OCI-LY1 (cell line): ENCODE measurements around the gene GRIK3.

Experiments used
- H2AFZ ChIP-seq: fragments of 200-600 bp; sonication (generic), shearing (Covaris generic); 2 replicates; pipeline ENCODE4 v1.6.0; 2014; ENCODE audit warnings: antibody characterized with exemption, mild to moderate bottlenecking, low read length
- H3F3A ChIP-seq: fragments of 200-600 bp; sonication (generic), shearing (Covaris generic); 2 replicates; pipeline ENCODE4 v1.6.0; 2014; ENCODE audit warnings: mild to moderate bottlenecking, antibody characterized with exemption, low read length, moderate library complexity; ENCODE audit not compliant: insufficient read depth
- H3K27ac ChIP-seq: fragments of 200-600 bp; sonication (generic); 2 replicates; pipeline ENCODE4 v1.5.1; 2014; ENCODE audit warnings: low read length, mixed run types, mild to moderate bottlenecking, low read depth; ENCODE audit not compliant: poor library complexity, severe bottlenecking
- H3K27me3 ChIP-seq: fragments of 200-600 bp; sonication (generic); 2 replicates; pipeline ENCODE4 v1.6.0; 2014; ENCODE audit warnings: antibody characterized with exemption, mild to moderate bottlenecking, low read length, moderate library complexity; ENCODE audit not compliant: insufficient read depth
- H3K36me3 ChIP-seq: fragments of 200-600 bp; sonication (generic); 2 replicates; pipeline ENCODE4 v1.6.1; 2014; ENCODE audit warnings: mild to moderate bottlenecking, antibody characterized with exemption, low read length, moderate library complexity, mixed read lengths; ENCODE audit not compliant: insufficient read depth
- H3K4me1 ChIP-seq: fragments of 200-600 bp; sonication (generic); 2 replicates; pipeline ENCODE4 v1.5.1; 2014; ENCODE audit warnings: mild to moderate bottlenecking, low read length, moderate library complexity; ENCODE audit not compliant: insufficient read depth, severe bottlenecking
- H3K4me2 ChIP-seq: fragments of 200-600 bp; sonication (generic), shearing (Covaris generic); 2 replicates; pipeline ENCODE4 v1.6.1; 2014; ENCODE audit warnings: low read length
- H3K4me3 ChIP-seq: fragments of 200-600 bp; sonication (generic); 2 replicates; pipeline ENCODE4 v1.5.1; 2014; ENCODE audit warnings: low read length, low read depth, mild to moderate bottlenecking, mixed read lengths; ENCODE audit not compliant: poor library complexity, severe bottlenecking
- H3K79me2 ChIP-seq: fragments of 200-600 bp; shearing (Covaris generic); 2 replicates; pipeline ENCODE4 v1.6.1; 2016; ENCODE audit warnings: mixed run types, low read length, mixed read lengths; ENCODE audit not compliant: insufficient read depth
- H3K9ac ChIP-seq: fragments of 200-600 bp; sonication (generic), shearing (Covaris generic); 2 replicates; pipeline ENCODE4 v1.6.1; 2014; ENCODE audit warnings: mild to moderate bottlenecking, low read length, mixed read lengths
- H3K9me2 ChIP-seq: fragments of 200-600 bp; sonication (generic), shearing (Covaris generic); 2 replicates; pipeline ENCODE4 v1.6.1; 2014; ENCODE audit warnings: low read depth, mild to moderate bottlenecking, low read length, mixed read lengths
- H3K9me3 ChIP-seq: fragments of 200-600 bp; shearing (Covaris generic); 2 replicates; pipeline ENCODE4 v1.6.1; 2014; ENCODE audit warnings: low read length, mixed read lengths
- H4K20me1 ChIP-seq: fragments of 200-600 bp; sonication (generic), shearing (Covaris generic); 2 replicates; pipeline ENCODE4 v1.6.0; 2016; ENCODE audit warnings: mild to moderate bottlenecking, low read length; ENCODE audit not compliant: insufficient read depth
- EZH2 ChIP-seq: fragments of 200-600 bp; sonication (generic), shearing (Covaris generic); IDR thresholded peaks from 2 replicates; pipeline ENCODE4 v1.8.0; 2017; ENCODE audit warnings: borderline replicate concordance, mixed run types, mild to moderate bottlenecking, antibody characterized with exemption, low read length, moderate library complexity, mixed read lengths
- TF ChIP-seq, protein P1 (sequence below): fragments of 200-600 bp; sonication (generic), shearing (Covaris generic); IDR thresholded peaks from 2 replicates; pipeline ENCODE4 v1.5.1; 2017; ENCODE audit warnings: mild to moderate bottlenecking, antibody characterized with exemption, low read length, moderate library complexity, mixed read lengths

GRIK3 gene

DNA sequence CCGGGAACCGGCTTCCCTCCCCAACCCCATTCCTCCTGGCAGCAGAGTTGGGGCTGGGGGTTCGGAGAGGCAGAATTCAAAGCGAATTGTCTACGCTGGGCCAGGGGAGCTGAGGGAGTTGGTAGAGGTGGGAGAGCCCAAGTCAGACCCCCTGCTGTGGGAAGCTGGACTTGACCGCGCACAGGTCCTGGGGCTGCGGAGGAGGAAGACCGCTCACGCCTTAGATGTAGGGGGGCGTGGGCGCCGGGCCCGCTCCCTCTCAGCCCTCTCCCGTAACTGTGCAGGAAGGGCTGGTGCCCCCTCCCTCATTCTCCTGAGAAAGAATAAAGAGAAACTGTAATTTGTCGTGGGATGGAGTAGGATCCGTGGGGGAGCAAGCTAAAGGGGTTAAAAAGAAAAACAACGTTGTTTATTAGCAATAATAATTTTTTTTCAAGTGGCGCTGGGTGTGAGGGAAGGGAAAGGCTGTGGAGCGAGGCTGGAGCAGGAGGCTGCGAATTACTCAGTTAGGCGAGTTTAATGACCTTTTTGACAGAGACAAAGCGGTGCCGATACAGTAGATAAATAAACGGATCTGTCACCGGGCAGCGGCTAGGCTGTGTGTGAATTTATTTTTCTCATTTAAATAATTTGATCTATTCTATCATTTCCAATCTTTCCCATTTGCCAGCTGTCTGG is 838 bp upstream of the GRIK3 start:
- H2AFZ ChIP-seq = no peak overlapping the region
- no peaks in the 10 kb centered on the region for H3K4me1 ChIP-seq
- no peaks in the 10 kb centered on the region for H3K27me3 ChIP-seq
- no peaks in the 10 kb centered on the region for H3F3A ChIP-seq
- H3K36me3 ChIP-seq = no peaks in the 10 kb centered on the region
- H3K27ac ChIP-seq = no peak overlapping the region
- no peak overlapping the region for H3K4me2 ChIP-seq
- H3K9me2 ChIP-seq = no peaks in the 10 kb centered on the region
- TF ChIP-seq, protein P1, sequence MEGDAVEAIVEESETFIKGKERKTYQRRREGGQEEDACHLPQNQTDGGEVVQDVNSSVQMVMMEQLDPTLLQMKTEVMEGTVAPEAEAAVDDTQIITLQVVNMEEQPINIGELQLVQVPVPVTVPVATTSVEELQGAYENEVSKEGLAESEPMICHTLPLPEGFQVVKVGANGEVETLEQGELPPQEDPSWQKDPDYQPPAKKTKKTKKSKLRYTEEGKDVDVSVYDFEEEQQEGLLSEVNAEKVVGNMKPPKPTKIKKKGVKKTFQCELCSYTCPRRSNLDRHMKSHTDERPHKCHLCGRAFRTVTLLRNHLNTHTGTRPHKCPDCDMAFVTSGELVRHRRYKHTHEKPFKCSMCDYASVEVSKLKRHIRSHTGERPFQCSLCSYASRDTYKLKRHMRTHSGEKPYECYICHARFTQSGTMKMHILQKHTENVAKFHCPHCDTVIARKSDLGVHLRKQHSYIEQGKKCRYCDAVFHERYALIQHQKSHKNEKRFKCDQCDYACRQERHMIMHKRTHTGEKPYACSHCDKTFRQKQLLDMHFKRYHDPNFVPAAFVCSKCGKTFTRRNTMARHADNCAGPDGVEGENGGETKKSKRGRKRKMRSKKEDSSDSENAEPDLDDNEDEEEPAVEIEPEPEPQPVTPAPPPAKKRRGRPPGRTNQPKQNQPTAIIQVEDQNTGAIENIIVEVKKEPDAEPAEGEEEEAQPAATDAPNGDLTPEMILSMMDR = no peak
- no peak for TF ChIP-seq EZH2
- H3K4me3 ChIP-seq = no peak overlapping the region
- H3K9ac ChIP-seq = no peak overlapping the region
- H3K9me3 ChIP-seq = no peaks in the 10 kb centered on the region
- H3K79me2 ChIP-seq = no peaks in the 10 kb centered on the region
- no peaks in the 10 kb centered on the region for H4K20me1 ChIP-seq

DNA sequence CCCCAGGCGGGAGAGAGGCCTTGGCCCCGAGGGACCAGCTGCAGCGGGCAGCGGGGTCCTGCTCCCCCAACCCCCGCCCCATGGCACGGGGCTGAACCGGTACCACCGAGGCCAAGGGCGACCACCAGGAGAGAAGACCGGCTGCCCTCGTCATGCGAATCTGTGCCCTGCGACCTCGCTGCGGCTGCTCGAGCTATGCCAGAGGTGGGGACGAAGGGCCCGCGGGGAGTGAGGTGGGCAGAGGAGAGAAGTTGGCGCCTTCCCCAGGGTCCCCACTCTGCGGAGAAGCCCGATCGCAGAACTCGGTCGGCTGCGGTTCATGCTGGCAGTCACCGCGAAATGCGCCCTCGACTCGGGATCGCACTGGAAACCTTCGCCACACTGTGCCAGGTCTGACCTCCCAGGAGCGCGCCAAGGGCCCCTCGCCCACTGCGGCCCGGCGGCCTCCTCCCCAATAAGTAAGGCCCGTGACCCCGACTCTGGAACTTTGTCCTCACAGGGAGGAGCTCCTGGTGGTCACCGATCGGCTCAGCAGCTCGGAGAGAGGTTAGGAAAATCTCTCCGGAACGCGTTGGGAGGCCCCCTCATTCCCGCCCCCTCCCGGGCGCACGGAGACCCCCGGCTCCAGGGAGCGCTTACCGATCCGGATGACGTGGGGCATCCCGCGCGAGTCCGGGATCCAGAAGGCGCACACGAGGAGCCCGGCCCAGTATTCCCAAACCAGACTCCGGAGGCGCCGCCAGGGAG is 787 bp downstream of the GRIK3 start:
- TF ChIP-seq EZH2 = no peak
- TF ChIP-seq, protein P1 = no peak
- Histone ChIP-seq H3K9me3 (no peaks in the 10 kb centered on the region), H3F3A (no peaks in the 10 kb centered on the region), H3K4me1 (no peaks in the 10 kb centered on the region), H3K27ac (no peak overlapping the region), H3K4me2 (no peak overlapping the region), H3K9me2 (no peaks in the 10 kb centered on the region), H4K20me1 (no peaks in the 10 kb centered on the region), H3K4me3 (no peak overlapping the region), H2AFZ (no peak overlapping the region), H3K79me2 (no peaks in the 10 kb centered on the region), H3K36me3 (no peaks in the 10 kb centered on the region), H3K27me3 (no peaks in the 10 kb centered on the region), H3K9ac (no peak overlapping the region)

DNA sequence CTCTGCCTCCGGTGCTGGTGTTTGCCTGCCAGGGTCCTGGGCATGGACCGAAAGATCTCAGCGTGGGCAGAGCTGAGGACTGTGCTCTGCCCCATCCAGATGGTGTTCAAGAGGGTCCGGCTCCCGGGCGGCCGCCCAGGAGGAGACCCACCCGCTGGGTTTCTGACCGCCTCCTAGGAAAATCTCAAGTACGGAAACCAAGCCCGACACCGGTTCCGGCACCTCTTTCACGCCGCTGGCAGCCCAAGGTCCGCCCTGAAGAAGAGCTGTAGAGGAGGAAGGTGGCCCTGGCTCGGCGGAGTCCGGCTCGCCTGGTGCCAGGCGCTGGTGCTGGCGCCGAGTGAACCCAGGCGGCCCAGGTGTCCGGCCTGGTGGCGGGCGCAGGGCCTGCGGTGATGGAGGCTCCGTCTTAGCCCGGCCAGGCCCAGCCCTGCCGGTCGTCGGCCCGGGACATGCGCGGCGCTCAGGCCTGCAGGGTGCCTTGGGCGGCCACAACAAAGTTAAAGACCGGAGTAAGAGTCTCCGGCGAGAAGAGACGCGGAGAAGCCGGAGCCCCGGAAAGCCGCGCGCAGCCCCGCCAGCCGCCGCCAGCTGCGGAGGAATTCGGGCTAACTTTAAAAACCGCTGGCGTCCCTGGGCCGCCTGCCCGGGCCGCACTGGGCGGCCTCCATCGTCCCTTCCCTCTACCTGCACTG is 1.5 kb downstream of the GRIK3 start:
- H3K4me1 ChIP-seq = no peaks in the 10 kb centered on the region
- no peaks in the 10 kb centered on the region for H3K79me2 ChIP-seq
- no peak overlapping the region for H3K9ac ChIP-seq
- H3K36me3 ChIP-seq = no peaks in the 10 kb centered on the region
- H3F3A ChIP-seq = no peaks in the 10 kb centered on the region
- no peaks in the 10 kb centered on the region for H3K9me2 ChIP-seq
- no peak overlapping the region for H3K4me2 ChIP-seq
- no peak overlapping the region for H3K27ac ChIP-seq
- no peaks in the 10 kb centered on the region for H3K9me3 ChIP-seq
- H3K27me3 ChIP-seq = no peaks in the 10 kb centered on the region
- H3K4me3 ChIP-seq = no peak overlapping the region
- no peak for TF ChIP-seq EZH2
- TF ChIP-seq, protein P1 = no peak
- no peaks in the 10 kb centered on the region for H4K20me1 ChIP-seq
- no peak overlapping the region for H2AFZ ChIP-seq
